Testis (tissue), 3 donors: Measurements from ENCODE around the gene BMAL1. TPM values are rescaled to one million over a fixed set of nuclear protein-coding genes. Genes with fewer than 3 reads are reported as not detected.

Source experiments
- DNase-seq: peaks from one replicate; pipeline ENCODE4 v3.0.0-alpha.2; 2019
- H3K27ac ChIP-seq, 2 donors: fragments of 200-600 bp; sonication (generic); one replicate each; pipeline ENCODE4 v1.5.1; 2019
- H3K27me3 ChIP-seq: fragments of 200-600 bp; sonication (generic); one replicate; pipeline ENCODE4 v1.5.1; 2019
- H3K36me3 ChIP-seq: fragments of 200-600 bp; sonication (generic); one replicate; pipeline ENCODE4 v1.5.1; 2017; ENCODE audit warnings: low read depth; ENCODE audit errors: missing control alignments
- H3K4me1 ChIP-seq: fragments of 200-600 bp; sonication (generic); one replicate; pipeline ENCODE4 v1.5.1; 2019
- H3K4me3 ChIP-seq, 2 donors: fragments of 200-600 bp; sonication (generic); one replicate each; pipeline ENCODE4 v1.5.1; 2017 to 2019
- H3K9me3 ChIP-seq: fragments of 200-600 bp; sonication (generic); one replicate; pipeline ENCODE4 v1.5.1; 2017
- CTCF ChIP-seq, 3 experiments: fragments of 450-650 bp in 2 of 3; fragments of 200-600 bp in 1 of 3; sonication (generic) in 1 of 3; IDR thresholded peaks; one replicate each; pipeline ENCODE4 v1.5.1; 2016 to 2019; ENCODE audit warnings: antibody characterized with exemption in 3 of 3, mild to moderate bottlenecking in 2 of 3, moderate library complexity in 1 of 3
- POLR2A ChIP-seq: fragments of 450-650 bp; IDR thresholded peaks from one replicate; pipeline ENCODE4 v1.6.1; 2017; ENCODE audit warnings: antibody characterized with exemption, mild to moderate bottlenecking, moderate library complexity
- WGBS, 2 donors: methylation state at CpG; one replicate each; pipeline ENCODE4 v1.1.5; 2018; 5-methylcytosine and 5-hydroxymethylcytosine counted together
- intact Hi-C: fragments of 100-400 bp; cut with DNase I; formaldehyde crosslinking; loops from one replicate; pipeline ENCODE4 v1.15.1; 2023; ENCODE audit warnings: low total_unique reads
- polyA plus RNA-seq: library from polyadenylated mRNA; stranded (reverse); fragments of 350-450 nt; fragmentation: Illumina TruSeq; extraction: RNeasy Lipid Tissue Mini Kit (QIAGEN cat#74804); gene quantifications from one replicate; pipeline ENCODE4 v1.2.3, GENCODE V29; 2014; ENCODE audit warnings: low read depth, low replicate concordance; ENCODE audit not compliant: insufficient read depth
- total RNA-seq, 2 donors: library from RNA; depleted of rRNA; stranded (reverse); fragments of >200 nt; gene quantifications; one replicate each; pipeline ENCODE4 v1.2.3, GENCODE V29; 2016

BMAL1 gene
- total and polyA plus RNA-seq, 3 donors from 2014 or later, result 21.5 to 40.3 (median 35.7) TPM

GRCh38 chr11:13366266-13367026, 88.9 kb downstream of the BMAL1 start:
- Histone ChIP-seq H3K36me3 (no peaks in the 10 kb centered on the region), H3K4me3 (no peak overlapping the region), H3K9me3 (no peaks in the 10 kb centered on the region), H3K27me3 (no peaks in the 10 kb centered on the region), H3K27ac (no peak overlapping the region), H3K4me1 (no peaks in the 10 kb centered on the region)
- 91 to 97% methylated on average over 7 of the region's 7 CpGs for WGBS, 2 donors
- TF ChIP-seq CTCF (IDR thresholded peaks at IDR 0.05), result no peak
- no peak for TF ChIP-seq POLR2A
- intact Hi-C loops, result no loop called here
- no peak for DNase-seq

- Histone ChIP-seq H3K36me3 (no peaks in the 10 kb centered on the region), H3K4me1 (no peaks in the 10 kb centered on the region), H3K27me3 (no peaks in the 10 kb centered on the region), H3K4me3 (no peak overlapping the region), H3K27ac (no peak overlapping the region), H3K9me3 (no peaks in the 10 kb centered on the region)
- intact Hi-C loops, result no loop called here
- WGBS, 2 donors, result 89% methylated on average over 4 of the region's 4 CpGs
- no peak for DNase-seq
- no peak for TF ChIP-seq CTCF (IDR thresholded peaks at IDR 0.05)
- TF ChIP-seq POLR2A, result no peak
Observed at GRCh38 chr11:13367115-13367514, 89.5 kb downstream of the BMAL1 start.

- Histone ChIP-seq H3K4me1 (no peaks in the 10 kb centered on the region), H3K27me3 (no peaks in the 10 kb centered on the region), H3K36me3 (no peaks in the 10 kb centered on the region), H3K27ac (no peak overlapping the region), H3K9me3 (no peaks in the 10 kb centered on the region), H3K4me3 (no peak overlapping the region)
- TF ChIP-seq POLR2A (no peak), CTCF (IDR thresholded peaks at IDR 0.05) (no peak)
- DNase-seq, result no peak
- 76% methylated on average over 5 of the region's 5 CpGs for WGBS, 2 donors
- intact Hi-C loops, result no loop called here
Observed at GRCh38 chr11:13368041-13368446, 90.5 kb downstream of the BMAL1 start.

GRCh38 chr11:13373216-13373615, 95.6 kb downstream of the BMAL1 start:
- no peaks in the 10 kb centered on the region for H3K27me3 ChIP-seq
- DNase-seq, result no peak
- H3K9me3 ChIP-seq, result no peaks in the 10 kb centered on the region
- H3K4me3 ChIP-seq, result no peak overlapping the region
- 64 to 75% methylated on average over 2 of the region's 2 CpGs for WGBS, 2 donors
- intact Hi-C loops, result no loop called here
- H3K4me1 ChIP-seq, result no peaks in the 10 kb centered on the region
- TF ChIP-seq CTCF (IDR thresholded peaks at IDR 0.05) (no peak), POLR2A (no peak)
- no peaks in the 10 kb centered on the region for H3K36me3 ChIP-seq
- no peak overlapping the region for H3K27ac ChIP-seq

- TF ChIP-seq CTCF (IDR thresholded peaks at IDR 0.05) (no peak), POLR2A (no peak)
- H3K36me3 ChIP-seq, result no peaks in the 10 kb centered on the region
- no peak for DNase-seq
- no peak overlapping the region for H3K4me3 ChIP-seq
- H3K4me1 ChIP-seq, result no peaks in the 10 kb centered on the region
- H3K27ac ChIP-seq, result no peak overlapping the region
- no peaks in the 10 kb centered on the region for H3K27me3 ChIP-seq
- intact Hi-C loops, result no loop called here
- no peaks in the 10 kb centered on the region for H3K9me3 ChIP-seq
Observed at GRCh38 chr11:13375798-13376197, 98.2 kb downstream of the BMAL1 start.
